Lower leg skin (tissue), 3 donors: ENCODE data around the gene AOPEP.

Source experiments
- CTCF ChIP-seq, 3 donors: fragments of 450-650 bp; IDR thresholded peaks; one replicate each; pipeline ENCODE4 v1.5.1; 2016; ENCODE audit warnings: antibody characterized with exemption in 3 of 3, mild to moderate bottlenecking in 3 of 3, moderate library complexity in 2 of 3
- POLR2A ChIP-seq, 2 donors: fragments of 450-650 bp; IDR thresholded peaks; one replicate each; pipeline ENCODE4 v1.6.1; 2016 to 2017; ENCODE audit warnings: antibody characterized with exemption in 2 of 2, mild to moderate bottlenecking in 1 of 2, moderate library complexity in 1 of 2

DNA sequence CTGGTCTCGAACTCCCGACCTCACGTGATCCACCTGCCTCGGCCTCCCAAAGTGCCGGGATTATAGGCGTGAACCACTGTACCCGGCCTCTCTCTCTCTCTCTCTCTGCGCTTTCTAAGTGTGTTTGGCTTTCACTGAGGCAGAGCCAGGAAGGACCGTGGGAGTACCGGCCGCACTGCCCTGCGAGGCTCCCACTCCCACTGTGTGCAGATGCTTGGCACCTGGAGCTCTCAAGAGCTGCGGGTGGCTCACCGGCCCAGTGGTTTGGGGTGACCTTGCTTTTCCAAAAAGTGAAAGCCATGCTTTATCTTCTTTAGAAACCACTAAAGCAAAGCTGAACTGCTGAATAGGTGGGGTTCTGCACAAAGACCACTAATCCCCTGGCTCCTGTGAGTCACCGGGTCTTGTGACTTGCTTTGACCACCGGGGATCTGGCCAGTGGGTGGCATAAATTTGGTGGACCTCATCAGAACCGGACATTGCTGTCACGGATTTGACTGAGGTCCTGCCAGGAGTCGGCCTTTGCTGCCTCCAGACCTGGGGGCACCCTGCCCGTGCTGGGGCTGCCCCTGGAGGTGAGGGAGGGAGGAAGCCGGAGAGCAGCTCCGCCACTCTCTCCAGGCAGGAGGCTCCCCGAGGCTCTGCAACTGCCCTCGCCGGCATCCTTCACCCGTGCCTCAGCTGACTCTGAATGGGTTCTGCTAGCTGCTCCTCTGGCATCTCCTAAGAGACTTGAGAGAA lies 362.1 kb downstream of the AOPEP start:
- no peak for TF ChIP-seq CTCF (IDR thresholded peaks at IDR 0.05)
- no peak for TF ChIP-seq POLR2A (IDR thresholded peaks at IDR 0.05)
